Stimulated activated CD8-positive, alpha-beta memory T cell treated with anti-CD3 and anti-CD28 coated beads, Interleukin-4, amount 100 ng/mL, for 48 hours (primary cell): ENCODE measurements around the gene DNAJC8.

Experiments used
- DNase-seq: peaks from one replicate; pipeline ENCODE4 v3.0.0-alpha.2; 2020

The DNAJC8 gene

DNA sequence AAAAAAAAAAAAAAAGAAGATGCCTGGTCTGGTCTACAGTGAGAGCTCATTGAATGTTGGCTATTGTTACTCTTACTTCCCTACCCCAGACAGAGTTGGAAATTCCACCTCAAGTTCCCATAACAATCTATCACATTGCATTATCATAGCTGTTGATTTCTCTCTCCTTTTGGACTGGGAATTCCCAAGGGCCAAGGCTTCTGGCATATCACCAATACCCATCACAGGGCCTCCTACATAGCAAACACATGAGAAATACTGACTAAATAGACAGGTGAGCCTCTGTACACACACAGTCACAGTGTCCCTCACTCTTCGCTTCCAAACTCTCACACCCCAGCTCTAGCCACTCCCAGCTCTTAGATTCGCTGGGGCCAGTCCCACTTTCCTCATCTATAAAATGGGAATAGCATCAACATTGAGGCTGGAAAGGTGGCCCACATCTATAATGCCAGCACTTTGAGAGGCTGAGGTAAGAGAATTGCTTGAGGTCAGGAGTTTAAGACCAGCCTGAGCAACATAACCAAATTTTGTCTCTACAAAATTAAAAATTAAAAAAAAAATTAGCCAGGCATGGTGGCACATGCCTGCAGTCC lies 62.7 kb downstream of the DNAJC8 start:
- no peak for DNase-seq

- no peak for DNase-seq
Observed at GRCh38 chr1:28163496-28164161, 69.2 kb downstream of the DNAJC8 start.

DNA sequence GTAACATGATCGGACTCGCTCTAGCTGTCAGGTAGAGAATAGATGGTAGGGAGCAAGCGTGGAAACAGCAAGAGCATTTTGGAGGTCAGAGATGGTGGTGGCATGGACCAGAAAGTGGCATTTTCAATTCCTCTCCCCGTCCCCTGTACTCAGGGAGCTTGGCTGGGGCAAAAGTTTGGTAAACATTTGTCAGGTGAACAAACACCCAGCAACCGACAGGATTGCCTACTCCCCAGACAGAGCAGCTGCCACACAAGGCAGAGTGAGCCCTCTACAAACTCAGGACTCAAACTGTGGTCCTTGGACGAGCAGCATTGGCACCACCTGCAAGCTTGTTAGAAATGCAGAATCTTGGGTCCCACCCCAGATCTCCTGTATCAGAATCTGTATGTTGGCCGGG lies 70.7 kb downstream of the DNAJC8 start:
- DNase-seq: no peak

- no peak for DNase-seq
Observed at GRCh38 chr1:28161751-28162150, 71.1 kb downstream of the DNAJC8 start.

- no peak for DNase-seq
Observed at GRCh38 chr1:28160782-28161266, 72.0 kb downstream of the DNAJC8 start.

DNA sequence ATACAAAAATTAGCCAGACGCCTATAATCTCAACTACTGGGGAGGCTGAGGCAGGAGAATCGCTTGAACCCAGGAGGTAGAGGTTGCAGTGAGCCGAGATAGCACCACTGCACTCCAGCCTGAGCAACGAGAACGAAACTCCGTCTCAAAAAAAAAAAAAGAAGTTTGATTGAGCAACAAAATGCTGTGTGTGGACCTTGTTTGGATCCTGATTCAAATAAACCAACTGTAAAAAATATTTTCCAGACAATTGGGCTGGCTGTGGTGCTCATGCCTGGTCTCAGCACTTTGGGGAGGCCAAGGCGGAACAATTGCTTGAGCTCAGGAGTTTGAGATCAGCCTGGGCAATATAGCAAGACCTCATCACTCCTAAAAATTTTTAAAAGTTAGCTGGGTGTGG lies 73.1 kb downstream of the DNAJC8 start:
- no peak for DNase-seq

DNA sequence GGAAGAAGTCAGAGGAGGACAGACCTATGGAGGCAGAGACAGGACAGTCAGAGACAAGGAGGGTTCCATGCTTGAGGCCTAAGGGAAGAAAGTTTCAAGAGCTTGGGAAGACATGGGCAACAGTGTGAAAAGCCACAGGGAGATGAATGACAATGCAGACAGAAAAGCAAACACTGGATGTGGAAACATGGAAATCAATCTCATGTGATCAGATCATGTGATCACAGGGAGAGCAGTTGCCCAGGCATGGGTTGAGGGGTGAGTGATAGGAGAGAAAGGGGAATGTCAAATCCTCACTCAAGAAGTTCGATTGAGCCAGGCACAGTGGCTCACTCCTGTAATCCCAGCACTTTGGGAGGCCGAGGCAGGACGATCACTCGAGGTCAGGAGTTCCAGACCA lies 73.6 kb downstream of the DNAJC8 start:
- DNase-seq: no peak

DNA sequence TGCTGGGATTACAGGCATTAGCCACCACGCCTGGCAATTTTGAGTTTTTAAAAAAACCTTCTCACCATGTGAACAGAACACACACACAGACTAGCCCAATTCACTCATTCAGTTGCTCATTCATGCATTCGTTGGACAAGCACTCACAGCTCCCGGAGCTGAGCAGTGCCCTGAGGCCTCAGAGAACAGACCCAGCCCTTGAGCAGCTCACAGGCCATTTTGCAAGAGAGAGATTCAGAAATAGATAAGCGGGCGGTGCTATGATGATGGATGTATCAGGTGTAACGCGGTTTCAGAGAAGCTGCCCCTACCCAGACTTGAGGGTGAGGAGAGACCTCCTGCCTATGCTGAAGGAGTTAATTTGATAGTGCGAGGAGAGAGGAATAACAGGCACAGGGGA lies 74.9 kb downstream of the DNAJC8 start:
- DNase-seq: no peak

GRCh38 chr1:28156821-28157220 lies 76.0 kb downstream of the DNAJC8 start:
- no peak for DNase-seq

DNA sequence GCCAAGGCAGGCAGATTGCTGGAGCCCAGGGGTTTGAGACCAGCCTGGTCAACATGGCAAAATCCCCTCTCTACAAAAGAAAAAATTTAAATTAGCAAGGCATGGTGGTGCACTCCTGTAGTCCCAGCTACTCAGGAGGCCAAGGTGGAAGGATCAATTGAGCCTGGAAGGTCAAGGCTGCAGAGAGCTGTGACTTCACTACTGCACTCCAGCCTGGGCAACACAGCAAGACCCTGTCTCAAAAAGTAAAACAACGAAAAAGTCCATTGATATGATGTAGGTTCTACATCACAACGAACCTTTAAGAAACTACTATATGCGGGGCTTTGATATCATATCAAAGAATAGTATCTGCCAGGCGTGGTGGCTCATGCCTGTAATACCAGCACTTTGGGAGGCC lies 77.2 kb downstream of the DNAJC8 start:
- DNase-seq: no peak

- DNase-seq: no peak
Observed at GRCh38 chr1:28154078-28154594, 78.7 kb downstream of the DNAJC8 start.
